ENCODE data around the gene MTOR. TPM values are rescaled to one million over a fixed set of nuclear protein-coding genes. Genes with fewer than 3 reads are reported as not detected.
"Not testable (repeated sequence)": the region's sequence is repeated elsewhere in the genome, so short reads cannot be mapped to it uniquely, and the experiment has no call there.

MTOR gene
- total RNA-seq, 1 experiment from 2014 or later = 36.4 TPM

GRCh38 chr1:11068600-11069473 is 193.5 kb downstream of the MTOR start:
- no peak overlapping the region for H3K9ac ChIP-seq (ENCODE audit: low read length)

DNA sequence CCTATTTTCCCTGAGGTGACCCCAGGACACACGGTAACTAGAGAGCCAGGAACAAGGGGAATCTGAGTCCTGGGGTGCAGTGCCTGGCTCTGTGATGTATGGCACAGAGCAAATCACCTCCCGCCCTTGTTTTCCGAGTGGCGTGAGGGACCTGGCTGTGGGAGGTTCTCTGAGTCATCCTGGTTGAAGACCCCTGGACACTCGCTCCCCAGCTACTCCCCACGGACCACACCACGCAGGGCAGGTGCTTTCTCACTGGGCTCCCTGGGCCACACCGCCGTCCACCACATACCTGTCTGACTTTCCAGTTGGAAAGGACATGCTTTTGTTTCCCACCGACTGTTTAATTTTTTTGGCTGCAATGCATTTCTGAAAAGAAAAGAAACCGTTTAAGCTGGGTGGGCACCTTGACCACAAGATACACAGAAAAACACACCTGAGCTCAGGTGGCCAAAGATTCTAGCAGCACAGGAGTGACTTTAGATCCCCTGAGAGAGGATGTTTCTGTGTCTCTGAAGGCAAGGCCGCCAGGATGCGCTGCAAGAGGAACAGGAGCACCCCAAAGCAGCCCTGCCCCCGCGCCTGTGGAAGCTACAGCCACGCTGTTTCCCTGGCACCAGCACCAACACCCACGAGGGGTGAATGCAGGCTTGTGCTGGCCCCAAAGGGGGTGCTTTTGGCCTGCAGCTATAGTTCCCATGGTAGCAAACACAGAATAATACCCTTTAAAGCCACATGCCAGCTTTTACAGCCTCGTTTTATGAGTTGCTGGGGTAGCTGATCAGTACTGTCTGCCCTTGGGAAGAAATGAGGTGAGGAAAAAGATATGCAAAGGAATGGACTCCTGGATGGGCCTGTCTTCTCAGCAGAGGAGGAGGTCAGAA is 194.4 kb downstream of the MTOR start:
- H3K4me1 ChIP-seq (ENCODE audit: low read length) = peaks cover 26% of the 10 kb centered on the region
- no peaks in the 10 kb centered on the region for H3K9me3 ChIP-seq (ENCODE audit: low read length)
- 0 out of 2 replicates have a peak, but pooled peaks cover 4% of the 10 kb centered on the region for H4K20me1 ChIP-seq (ENCODE audit: insufficient read depth, low read depth, low read length)
- no peak overlapping the region for H3K4me2 ChIP-seq (ENCODE audit: low read depth, low read length, poor library complexity, severe bottlenecking)
- H3K4me3 ChIP-seq (ENCODE audit: low read length) = no peak overlapping the region
- H2AFZ ChIP-seq (ENCODE audit: low read length) = no peak overlapping the region
- H3K79me2 ChIP-seq (ENCODE audit: low read length) = peaks cover 3% of the 10 kb centered on the region
- H3K27me3 ChIP-seq (ENCODE audit: low read length) = no peaks in the 10 kb centered on the region
- no peaks in the 10 kb centered on the region for H3K9me2 ChIP-seq (replicated peaks; ENCODE audit: insufficient read depth, low read length)
- peaks cover 40% of the 10 kb centered on the region for H3K36me3 ChIP-seq (ENCODE audit: insufficient read depth, low read length)
- H3K9ac ChIP-seq (ENCODE audit: low read length) = no peak overlapping the region
- H3K27ac ChIP-seq (ENCODE audit: low read length) = no peak overlapping the region
- no peak for DNase-seq

More at GRCh38 chr1:11068600-11069473, 193.5 kb downstream of the MTOR start:
- no peak overlapping the region for H3K4me3 ChIP-seq (ENCODE audit: low read length)
- no peaks in the 10 kb centered on the region for H3K9me3 ChIP-seq (ENCODE audit: low read length)
- H3K9me2 ChIP-seq (replicated peaks; ENCODE audit: insufficient read depth, low read length) = no peaks in the 10 kb centered on the region
- 0 out of 2 replicates have a peak, but pooled peaks cover 4% of the 10 kb centered on the region for H4K20me1 ChIP-seq (ENCODE audit: insufficient read depth, low read depth, low read length)
- H2AFZ ChIP-seq (ENCODE audit: low read length) = no peak overlapping the region
- no peak overlapping the region for H3K4me2 ChIP-seq (ENCODE audit: low read depth, low read length, poor library complexity, severe bottlenecking)
- H3K36me3 ChIP-seq (ENCODE audit: insufficient read depth, low read length) = peaks cover 40% of the 10 kb centered on the region
- no peaks in the 10 kb centered on the region for H3K27me3 ChIP-seq (ENCODE audit: low read length)
- no peak for DNase-seq
- no peak overlapping the region for H3K27ac ChIP-seq (ENCODE audit: low read length)
- H3K79me2 ChIP-seq (ENCODE audit: low read length) = peaks cover 3% of the 10 kb centered on the region
- peaks cover 35% of the 10 kb centered on the region for H3K4me1 ChIP-seq (ENCODE audit: low read length)

GRCh38 chr1:11065796-11066195 is 196.6 kb downstream of the MTOR start:
- Histone ChIP-seq H3K27ac (ENCODE audit: low read length) (no peak overlapping the region), H3K36me3 (ENCODE audit: insufficient read depth, low read length) (peaks cover 37% of the 10 kb centered on the region)
- DNase-seq = no peak

DNA sequence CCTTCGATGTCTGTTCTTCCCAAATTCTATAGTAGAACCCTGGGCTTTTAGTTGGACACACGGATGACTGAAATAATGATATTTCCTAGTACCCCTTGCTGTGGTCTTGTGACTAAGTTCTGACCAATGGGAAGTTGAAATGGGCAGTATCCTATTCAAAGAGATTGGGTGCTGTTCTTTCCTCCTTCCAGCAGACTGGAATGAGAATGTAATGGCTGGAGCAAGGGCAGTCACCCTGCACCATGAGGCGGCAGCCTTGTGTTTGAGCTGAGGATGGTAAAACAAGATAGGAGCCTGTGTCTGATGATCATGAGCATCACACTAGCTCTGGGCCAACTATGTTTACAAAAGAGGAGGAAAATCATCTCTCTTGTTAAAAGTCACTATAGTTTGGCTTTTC is 197.4 kb downstream of the MTOR start:
- H3K27me3 ChIP-seq (ENCODE audit: low read length) = no peaks in the 10 kb centered on the region
- H3K36me3 ChIP-seq (ENCODE audit: insufficient read depth, low read length) = peaks cover 30% of the 10 kb centered on the region
- H3K27ac ChIP-seq (ENCODE audit: low read length) = no peak overlapping the region
- H3K4me3 ChIP-seq (ENCODE audit: low read length) = no peak overlapping the region
- H3K9me3 ChIP-seq (ENCODE audit: low read length) = no peaks in the 10 kb centered on the region
- DNase-seq = no peak
- H3K4me2 ChIP-seq (ENCODE audit: low read depth, low read length, poor library complexity, severe bottlenecking) = no peak overlapping the region
- peaks cover 19% of the 10 kb centered on the region for H3K4me1 ChIP-seq (ENCODE audit: low read length)
- H3K79me2 ChIP-seq (ENCODE audit: low read length) = peaks cover 10% of the 10 kb centered on the region
- H3K9ac ChIP-seq (ENCODE audit: low read length) = no peak overlapping the region
- H3K9me2 ChIP-seq (replicated peaks; ENCODE audit: insufficient read depth, low read length) = no peaks in the 10 kb centered on the region
- H2AFZ ChIP-seq (ENCODE audit: low read length) = no peak overlapping the region
- no peaks in the 10 kb centered on the region for H4K20me1 ChIP-seq (ENCODE audit: insufficient read depth, low read depth, low read length)

More at GRCh38 chr1:11065796-11066195, 196.6 kb downstream of the MTOR start:
- H3K9ac ChIP-seq (ENCODE audit: low read length) = no peak overlapping the region
- H3K4me3 ChIP-seq (ENCODE audit: low read length) = no peak overlapping the region
- no peak overlapping the region for H3K4me2 ChIP-seq (ENCODE audit: low read depth, low read length, poor library complexity, severe bottlenecking)
- H2AFZ ChIP-seq (ENCODE audit: low read length) = no peak overlapping the region
- no peaks in the 10 kb centered on the region for H3K9me3 ChIP-seq (ENCODE audit: low read length)
- no peaks in the 10 kb centered on the region for H3K9me2 ChIP-seq (replicated peaks; ENCODE audit: insufficient read depth, low read length)
- H3K4me1 ChIP-seq (ENCODE audit: low read length) = peaks cover 20% of the 10 kb centered on the region
- H3K79me2 ChIP-seq (ENCODE audit: low read length) = peaks cover 7% of the 10 kb centered on the region
- H4K20me1 ChIP-seq (ENCODE audit: insufficient read depth, low read depth, low read length) = no peaks in the 10 kb centered on the region
- H3K27me3 ChIP-seq (ENCODE audit: low read length) = no peaks in the 10 kb centered on the region

DNA sequence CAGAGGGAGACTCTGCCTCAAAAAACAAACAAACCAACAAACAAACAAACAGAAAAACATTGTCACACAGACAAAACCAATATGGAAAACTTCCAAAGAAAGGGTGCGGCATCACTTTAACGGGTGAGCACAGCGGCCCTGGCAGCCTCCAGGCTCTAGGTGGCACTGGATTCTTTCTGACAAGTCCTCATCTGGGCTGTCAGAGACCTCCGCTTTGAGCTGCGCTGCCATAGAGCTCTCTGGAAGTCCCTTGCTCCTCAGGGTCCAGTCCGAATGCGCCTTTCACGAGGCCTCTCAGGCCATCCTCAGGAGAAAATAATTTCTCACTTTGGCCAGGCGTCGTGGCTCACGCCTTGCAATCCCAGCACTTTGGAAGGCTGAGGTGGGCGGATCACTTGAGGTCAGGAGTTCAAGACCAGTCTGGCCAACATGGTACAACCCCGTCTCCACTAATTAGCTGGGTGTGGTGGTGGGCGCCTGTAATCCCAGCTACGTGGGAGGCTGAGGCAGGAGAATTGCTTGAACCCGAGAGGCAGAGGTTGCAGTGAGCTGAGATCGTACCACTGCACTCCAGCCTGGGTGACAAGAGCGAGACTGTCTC is 198.3 kb downstream of the MTOR start:
- H3K9me3 ChIP-seq (ENCODE audit: low read length); H3K4me2 ChIP-seq (ENCODE audit: low read depth, low read length, poor library complexity, severe bottlenecking); H3K9me2 ChIP-seq (replicated peaks; ENCODE audit: insufficient read depth, low read length); H3K27me3 ChIP-seq (ENCODE audit: low read length); H3K27ac ChIP-seq (ENCODE audit: low read length); H4K20me1 ChIP-seq (ENCODE audit: insufficient read depth, low read depth, low read length); H3K4me3 ChIP-seq (ENCODE audit: low read length); H2AFZ ChIP-seq (ENCODE audit: low read length); DNase-seq; H3K9ac ChIP-seq (ENCODE audit: low read length): not testable (repeated sequence)
- Histone ChIP-seq H3K36me3 (ENCODE audit: insufficient read depth, low read length) (peaks cover 21% of the 10 kb centered on the region), H3K4me1 (ENCODE audit: low read length) (peaks cover 19% of the 10 kb centered on the region), H3K79me2 (ENCODE audit: low read length) (peaks cover 17% of the 10 kb centered on the region)

- Histone ChIP-seq H3K9ac (ENCODE audit: low read length) (no peak overlapping the region), H2AFZ (ENCODE audit: low read length) (no peak overlapping the region), H4K20me1 (ENCODE audit: insufficient read depth, low read depth, low read length) (peaks cover 8% of the 10 kb centered on the region; the same call in 1 of the 2 replicates), H3K4me1 (ENCODE audit: low read length) (peaks cover 29% of the 10 kb centered on the region), H3K9me2 (replicated peaks; ENCODE audit: insufficient read depth, low read length) (no peaks in the 10 kb centered on the region), H3K4me2 (ENCODE audit: low read depth, low read length, poor library complexity, severe bottlenecking) (no peak overlapping the region), H3K27ac (ENCODE audit: low read length) (no peak overlapping the region), H3K36me3 (ENCODE audit: insufficient read depth, low read length) (peaks cover 23% of the 10 kb centered on the region; the same call in 1 of the 2 replicates), H3K27me3 (ENCODE audit: low read length) (no peaks in the 10 kb centered on the region), H3K9me3 (ENCODE audit: low read length) (no peaks in the 10 kb centered on the region), H3K4me3 (ENCODE audit: low read length) (no peak overlapping the region), H3K79me2 (ENCODE audit: low read length) (peaks cover 25% of the 10 kb centered on the region)
- DNase-seq = no peak
Observed at GRCh38 chr1:11062965-11063401, 199.4 kb downstream of the MTOR start.

GRCh38 chr1:11061652-11062365 is 200.5 kb downstream of the MTOR start:
- Histone ChIP-seq H4K20me1 (ENCODE audit: insufficient read depth, low read depth, low read length) (peaks cover 8% of the 10 kb centered on the region; the same call in 1 of the 2 replicates), H3K27ac (ENCODE audit: low read length) (peak overlapping the region; percentile 52), H3K79me2 (ENCODE audit: low read length) (peaks cover 31% of the 10 kb centered on the region), H3K4me2 (ENCODE audit: low read depth, low read length, poor library complexity, severe bottlenecking) (peak overlapping the region; percentile 97), H2AFZ (ENCODE audit: low read length) (no peak overlapping the region), H3K36me3 (ENCODE audit: insufficient read depth, low read length) (peaks cover 24% of the 10 kb centered on the region; the same call in 1 of the 2 replicates), H3K4me1 (ENCODE audit: low read length) (peaks cover 30% of the 10 kb centered on the region), H3K9me2 (replicated peaks; ENCODE audit: insufficient read depth, low read length) (no peaks in the 10 kb centered on the region), H3K9me3 (ENCODE audit: low read length) (no peaks in the 10 kb centered on the region), H3K9ac (ENCODE audit: low read length) (peak overlapping the region; percentile 22; the same call in 1 of the 2 replicates), H3K4me3 (ENCODE audit: low read length) (no peak overlapping the region), H3K27me3 (ENCODE audit: low read length) (no peaks in the 10 kb centered on the region)
- DNase-seq = no peak

Measured in Karpas-422 (cell line).